Mucosa of rectum (tissue), 2 donors: ENCODE data around the gene TPST2.

Experiments used
- H3K27ac ChIP-seq, 2 donors: one replicate each; pipeline ENCODE4 v1.7.0; 2013; ENCODE audit warnings: inconsistent platforms in 2 of 2, low read depth in 2 of 2, low read length in 2 of 2
- H3K27me3 ChIP-seq, 2 donors: one replicate each; pipeline ENCODE4 v1.7.0; 2013; ENCODE audit warnings: low read length in 2 of 2; ENCODE audit not compliant: control insufficient read depth in 2 of 2, insufficient read depth in 2 of 2
- H3K36me3 ChIP-seq, 2 donors: one replicate each; pipeline ENCODE4 v1.7.0; 2013; ENCODE audit warnings: low read length in 2 of 2; ENCODE audit not compliant: control insufficient read depth in 2 of 2, insufficient read depth in 2 of 2
- H3K4me1 ChIP-seq, 2 donors: one replicate each; pipeline ENCODE4 v1.7.0; 2013; ENCODE audit warnings: low read length in 2 of 2, mild to moderate bottlenecking in 1 of 2; ENCODE audit not compliant: control insufficient read depth in 2 of 2, insufficient read depth in 2 of 2
- H3K4me3 ChIP-seq, 2 donors: one replicate each; pipeline ENCODE4 v1.7.0; 2013; ENCODE audit warnings: low read length in 2 of 2
- H3K9ac ChIP-seq, 2 donors: one replicate each; pipeline ENCODE4 v1.7.0; 2013; ENCODE audit warnings: low read length in 2 of 2, low read depth in 1 of 2, mild to moderate bottlenecking in 1 of 2
- H3K9me3 ChIP-seq, 2 donors: one replicate each; pipeline ENCODE4 v1.7.0; 2013; ENCODE audit warnings: low read length in 2 of 2; ENCODE audit not compliant: control insufficient read depth in 2 of 2
- donor health status: healthy.
- donor health status: Normal muscosa, but diverticular disease.

The TPST2 gene

DNA sequence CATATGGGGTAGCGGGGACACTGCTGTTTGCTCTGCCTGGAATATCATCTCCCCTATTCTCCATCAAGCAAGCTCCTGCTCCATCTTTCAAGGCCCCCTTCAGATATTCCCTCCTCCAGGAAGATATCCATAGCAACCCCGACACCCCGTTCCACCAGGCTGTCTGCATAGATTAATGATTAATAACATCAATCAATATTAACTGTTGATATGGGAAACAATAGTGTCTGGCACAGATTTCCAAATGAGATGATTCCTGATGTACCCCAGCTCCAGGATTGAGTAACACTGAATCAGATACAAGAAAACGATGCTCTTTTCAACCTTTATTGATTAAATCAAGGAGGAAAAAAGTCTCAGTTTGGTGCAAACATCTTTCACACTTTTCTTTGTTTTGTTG lies 7.5 kb upstream of the TPST2 start:
- Histone ChIP-seq H3K4me1 (peaks cover 2% of the 10 kb centered on the region in 2 donors), H3K9me3 (no peaks in the 10 kb centered on the region), H3K36me3 (no peaks in the 10 kb centered on the region), H3K27me3 (no peaks in the 10 kb centered on the region), H3K27ac (no peak overlapping the region), H3K9ac (no peak overlapping the region), H3K4me3 (no peak overlapping the region)

DNA sequence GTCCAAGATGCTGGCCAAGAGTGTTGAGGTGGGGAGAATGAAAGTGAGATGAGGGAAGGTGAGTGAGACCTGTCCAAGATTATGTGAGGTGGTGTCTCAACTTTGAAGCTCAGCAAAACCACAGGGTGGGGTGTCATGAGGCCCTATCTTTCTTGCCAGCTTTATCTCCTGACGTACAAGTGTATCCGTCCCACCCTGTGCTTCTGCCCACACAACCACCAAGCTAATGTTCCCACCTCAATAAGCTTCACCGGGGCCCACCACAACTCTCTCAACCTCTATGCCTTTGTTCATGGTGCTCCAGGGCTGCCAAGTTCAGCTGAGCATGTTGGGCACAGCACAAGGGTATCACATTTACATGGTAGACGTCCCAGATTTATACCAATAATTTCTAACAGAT lies 7.1 kb upstream of the TPST2 start:
- no peaks in the 10 kb centered on the region for H3K36me3 ChIP-seq
- no peaks in the 10 kb centered on the region for H3K9me3 ChIP-seq
- no peaks in the 10 kb centered on the region for H3K27me3 ChIP-seq
- no peak overlapping the region for H3K4me3 ChIP-seq
- no peak overlapping the region for H3K9ac ChIP-seq
- H3K4me1 ChIP-seq = peaks cover 5 to 6% of the 10 kb centered on the region in 2 donors
- H3K27ac ChIP-seq = no peak overlapping the region

DNA sequence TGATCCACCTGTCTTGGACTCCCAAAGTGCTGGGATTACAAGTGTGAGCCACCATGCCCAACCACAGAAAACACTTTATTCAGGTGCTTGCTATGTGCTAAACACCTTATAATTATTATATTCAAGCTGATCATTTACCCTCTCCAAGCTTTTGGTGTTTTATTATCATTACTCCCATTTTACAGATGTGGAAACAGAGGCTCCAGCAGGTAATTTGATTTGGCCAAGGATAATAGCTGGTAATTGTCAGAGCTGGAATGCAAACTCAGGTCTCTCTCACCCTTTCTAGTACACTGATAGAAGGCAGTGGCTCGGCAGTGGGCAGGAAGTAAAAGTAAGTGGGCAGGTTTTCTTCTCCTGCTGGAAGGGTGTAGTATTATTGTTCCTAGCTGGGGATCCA lies 3.8 kb upstream of the TPST2 start:
- H3K27me3 ChIP-seq = no peaks in the 10 kb centered on the region
- no peak overlapping the region for H3K9ac ChIP-seq
- H3K4me1 ChIP-seq = peaks cover 8 to 16% of the 10 kb centered on the region in 2 donors
- no peaks in the 10 kb centered on the region for H3K9me3 ChIP-seq
- no peaks in the 10 kb centered on the region for H3K36me3 ChIP-seq
- no peak overlapping the region for H3K27ac ChIP-seq
- H3K4me3 ChIP-seq = no peak overlapping the region

DNA sequence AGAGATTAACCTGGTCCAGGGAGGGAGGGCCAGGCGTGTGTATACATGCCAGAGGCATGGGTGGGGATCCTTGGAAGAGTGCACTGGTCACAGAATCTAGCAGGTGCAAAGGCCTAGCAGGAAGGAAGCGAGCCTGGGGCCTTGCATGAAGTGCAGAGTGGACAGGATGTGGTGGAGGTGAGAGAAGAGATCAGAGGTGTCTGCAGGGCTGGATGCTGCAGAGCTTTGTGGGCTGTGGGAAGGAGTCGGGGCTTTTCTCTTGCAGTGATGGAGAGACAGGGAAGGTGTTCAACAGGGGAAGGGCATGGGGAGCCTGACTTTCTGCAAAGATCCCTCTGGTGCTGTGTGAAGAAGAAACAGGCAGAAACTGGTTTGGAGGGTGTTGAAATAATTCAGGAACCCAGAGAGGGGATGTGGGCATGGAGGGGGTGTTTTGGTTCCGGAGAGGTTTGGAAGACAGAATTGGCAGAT lies 2.5 kb upstream of the TPST2 start:
- H3K4me1 ChIP-seq = peaks cover 11 to 16% of the 10 kb centered on the region in 2 donors
- H3K9me3 ChIP-seq = no peaks in the 10 kb centered on the region
- no peak overlapping the region for H3K4me3 ChIP-seq
- no peaks in the 10 kb centered on the region for H3K27me3 ChIP-seq
- H3K27ac ChIP-seq = peak overlapping the region in 1 of 2 donors; percentile 48
- H3K9ac ChIP-seq = no peak overlapping the region
- no peaks in the 10 kb centered on the region for H3K36me3 ChIP-seq

DNA sequence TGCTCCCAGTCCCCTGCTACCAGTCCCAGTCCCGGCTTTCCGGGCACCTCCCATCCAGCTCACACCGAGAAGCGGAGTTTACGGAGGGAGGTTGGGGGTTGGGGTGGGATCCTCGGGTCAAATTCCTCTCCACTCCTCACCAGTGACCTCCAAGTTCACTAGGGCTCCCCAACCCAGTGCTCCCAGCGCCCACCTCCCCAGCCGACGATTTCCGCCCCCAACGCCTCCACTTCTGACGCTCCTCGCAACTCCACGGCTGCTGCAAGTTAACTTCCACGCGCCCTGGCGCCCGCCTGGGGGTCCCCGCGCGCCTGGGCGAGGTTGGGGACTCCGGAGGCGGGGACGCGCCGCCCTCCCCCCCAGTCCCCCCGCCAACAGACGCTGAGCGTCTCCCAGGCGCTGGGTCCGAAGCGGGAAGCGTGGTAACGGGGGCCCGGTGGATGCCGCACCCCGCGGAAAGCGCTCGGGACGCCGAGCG lies 526 bp downstream of the TPST2 start:
- H3K4me3 ChIP-seq = peak overlapping the region; percentile 75 to 77
- peak overlapping the region; percentile 63 to 77 for H3K9ac ChIP-seq
- H3K4me1 ChIP-seq = peaks cover 21 to 24% of the 10 kb centered on the region in 2 donors
- no peaks in the 10 kb centered on the region for H3K27me3 ChIP-seq
- H3K9me3 ChIP-seq = no peaks in the 10 kb centered on the region
- H3K36me3 ChIP-seq = no peaks in the 10 kb centered on the region
- H3K27ac ChIP-seq = peak overlapping the region; percentile 57 to 75

DNA sequence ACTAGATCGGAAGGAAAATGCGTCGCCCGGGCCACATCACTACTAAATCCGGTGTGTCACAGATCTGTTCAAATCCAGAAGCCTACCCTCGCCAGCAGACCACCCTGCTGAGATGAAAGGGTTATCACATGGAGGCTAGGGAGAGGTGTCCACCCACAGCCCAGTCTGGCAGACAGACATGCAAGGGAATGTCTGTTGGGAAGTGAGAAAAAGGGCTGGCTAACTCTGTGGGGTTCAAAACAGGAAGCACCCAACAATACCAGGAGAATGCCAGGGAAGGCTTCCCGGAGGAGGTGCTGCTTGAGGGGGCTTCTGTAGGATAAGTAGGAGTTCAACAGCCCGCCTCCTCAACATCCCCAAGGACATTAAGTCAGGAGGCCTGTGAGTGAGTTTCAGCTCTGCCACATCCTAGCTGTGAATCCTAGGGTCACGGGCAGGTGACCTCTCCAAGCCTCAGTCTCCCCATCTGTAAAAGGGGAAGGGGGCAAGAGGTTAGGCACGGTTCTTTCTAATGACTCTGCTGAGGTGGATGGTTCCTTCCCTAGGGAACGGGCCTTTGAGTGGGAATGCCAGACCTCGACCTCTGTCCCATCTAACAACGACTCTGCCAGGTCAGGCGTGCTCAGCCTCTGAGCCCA lies 1.1 kb downstream of the TPST2 start:
- Histone ChIP-seq H3K9ac (peak overlapping the region; percentile 63 to 77), H3K36me3 (no peaks in the 10 kb centered on the region), H3K27ac (peak overlapping the region; percentile 57 to 75), H3K27me3 (no peaks in the 10 kb centered on the region), H3K4me3 (peak overlapping the region; percentile 75 to 77), H3K4me1 (peaks cover 21 to 24% of the 10 kb centered on the region in 2 donors), H3K9me3 (no peaks in the 10 kb centered on the region)

DNA sequence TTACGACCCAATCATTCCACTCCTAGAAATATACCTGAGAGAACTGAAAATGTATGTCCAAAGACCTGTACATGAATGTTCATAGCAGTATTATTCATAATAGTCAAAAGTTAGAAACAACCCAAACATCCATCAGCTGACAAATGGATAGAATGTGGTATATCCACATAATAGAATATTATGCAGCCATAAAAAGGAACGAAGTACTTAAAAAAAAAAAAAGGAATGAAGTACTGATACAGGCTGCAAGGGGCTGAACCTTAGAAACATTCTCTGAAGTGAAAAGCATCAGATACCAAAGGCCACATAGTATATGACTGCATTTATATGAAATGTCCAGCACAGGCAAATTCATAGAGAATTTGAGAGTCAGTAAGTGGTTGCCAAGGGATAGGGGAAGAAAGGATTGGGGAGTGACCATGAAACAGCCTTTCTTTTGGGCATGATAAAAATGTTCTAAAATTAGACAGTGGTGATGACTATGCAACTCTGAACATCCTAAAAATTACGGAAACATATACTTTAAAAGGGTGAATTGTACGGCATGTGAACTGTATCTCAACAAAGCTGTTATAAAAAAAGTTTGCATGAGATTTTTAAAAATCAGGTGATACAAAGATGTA lies 1.8 kb downstream of the TPST2 start:
- Histone ChIP-seq H3K36me3 (no peaks in the 10 kb centered on the region), H3K27ac (no peak overlapping the region), H3K9me3 (no peaks in the 10 kb centered on the region), H3K4me3 (peak overlapping the region in 1 of 2 donors; percentile 77), H3K4me1 (peaks cover 21 to 24% of the 10 kb centered on the region in 2 donors), H3K27me3 (no peaks in the 10 kb centered on the region), H3K9ac (no peak overlapping the region)

DNA sequence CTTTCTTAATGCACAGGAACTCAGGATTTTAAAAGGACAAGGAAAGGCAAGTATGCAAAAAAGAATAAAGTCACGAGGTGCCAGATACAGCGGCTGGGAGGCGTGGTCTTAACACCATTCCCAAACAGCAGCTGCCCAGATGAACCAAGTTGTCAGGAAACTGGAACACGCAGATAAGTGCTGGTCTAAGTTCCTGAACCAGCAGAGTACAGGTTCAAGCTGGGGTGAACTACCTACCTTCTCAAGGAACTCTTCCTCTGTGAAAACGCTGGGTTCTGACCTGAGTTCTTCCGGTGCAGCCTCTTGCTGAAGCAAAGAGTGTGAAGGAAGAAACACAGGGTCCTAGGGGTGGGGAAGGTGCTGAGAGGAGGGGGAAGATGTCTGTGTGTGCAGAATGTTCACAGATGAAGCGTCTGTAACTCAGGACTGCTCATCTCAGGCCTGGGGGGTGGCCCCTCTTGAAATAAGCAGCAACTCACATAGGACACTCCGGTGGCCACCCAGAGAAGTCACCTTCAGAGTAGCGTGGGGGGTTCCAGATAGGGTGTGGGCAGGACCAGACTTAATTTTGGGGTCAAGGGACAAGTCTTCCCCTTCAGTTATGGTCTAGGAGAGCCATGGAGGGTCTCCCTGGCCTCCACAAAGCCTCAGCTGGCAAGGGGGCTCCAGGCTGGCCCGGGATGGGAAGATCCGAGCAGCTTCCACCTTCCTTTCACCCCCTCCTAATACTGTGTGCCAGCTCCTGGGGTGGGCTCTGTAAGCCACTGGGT lies 3.2 kb downstream of the TPST2 start:
- peaks cover 16 to 18% of the 10 kb centered on the region in 2 donors for H3K4me1 ChIP-seq
- H3K9ac ChIP-seq = no peak overlapping the region
- H3K36me3 ChIP-seq = no peaks in the 10 kb centered on the region
- no peak overlapping the region for H3K27ac ChIP-seq
- H3K27me3 ChIP-seq = no peaks in the 10 kb centered on the region
- no peak overlapping the region for H3K4me3 ChIP-seq
- H3K9me3 ChIP-seq = no peaks in the 10 kb centered on the region

DNA sequence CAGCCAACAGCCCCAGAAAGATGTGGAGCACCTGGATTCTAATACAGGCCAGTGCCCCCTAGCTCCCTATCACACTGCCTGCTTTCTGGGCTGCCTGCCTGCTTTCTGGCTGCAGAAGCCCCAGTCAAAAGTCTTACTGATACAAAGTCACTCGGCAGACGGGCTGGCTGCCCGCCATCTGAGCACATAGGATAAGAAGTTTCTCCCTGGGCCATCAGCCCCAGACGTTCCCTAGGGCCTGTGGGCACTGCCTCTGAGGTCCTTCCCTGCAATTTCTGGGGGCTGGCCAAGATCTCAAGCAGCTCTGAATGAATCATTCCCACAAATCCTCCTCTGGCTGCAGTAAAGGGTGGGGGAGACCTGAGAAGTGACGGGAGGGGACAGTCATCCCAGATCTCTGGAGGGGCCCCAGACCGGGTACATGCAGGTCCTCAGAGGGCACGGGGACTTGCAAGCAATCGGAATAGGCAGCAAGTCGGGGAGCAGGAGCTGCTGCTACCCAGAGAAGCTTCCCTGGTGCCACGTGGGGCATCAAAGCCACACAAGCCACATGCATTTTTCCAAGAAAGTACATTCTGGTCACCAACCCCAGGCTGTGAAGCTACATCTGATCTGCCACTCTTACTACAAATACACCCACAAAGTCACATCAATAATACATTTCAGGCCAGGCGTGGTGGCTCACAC lies 4.7 kb downstream of the TPST2 start:
- H3K27ac ChIP-seq = no peak overlapping the region
- H3K9ac ChIP-seq = no peak overlapping the region
- H3K9me3 ChIP-seq = no peaks in the 10 kb centered on the region

More for the DNA sequence above, 4.7 kb downstream of the TPST2 start:
- Histone ChIP-seq H3K4me3 (no peak overlapping the region), H3K36me3 (no peaks in the 10 kb centered on the region), H3K27me3 (no peaks in the 10 kb centered on the region), H3K4me1 (peaks cover 12 to 16% of the 10 kb centered on the region in 2 donors)
